Femur (tissue), 1 donor: Measurements from ENCODE around the gene IP6K2.
A peak's percentile ranks its signal among the peaks of the same experiment; 100 is the strongest.
"Not testable (repeated sequence)": the region's sequence is repeated elsewhere in the genome, so short reads cannot be mapped to it uniquely, and the experiment has no call there.

ENCODE experiments used
- DNase-seq: peaks from one replicate; pipeline ENCODE4 v3.0.0-alpha.2; 2017

IP6K2 gene

GRCh38 chr3:48716982-48717746, at the start of gene IP6K2:
TSS of gene IP6K2 (minus strand) at chr3:48717221. CDS start at chr3:48695291, 21,930 bp downstream.
- peak; percentile 99 for DNase-seq

- DNase-seq = no peak
These were observed 48.4 kb upstream of the IP6K2 start for GRCh38 chr3:48765376-48765775.

GRCh38 chr3:48762816-48763215, 45.8 kb upstream of the IP6K2 start:
- DNase-seq = no peak

GRCh38 chr3:48759991-48760540, 43.0 kb upstream of the IP6K2 start:
- not testable (repeated sequence) for DNase-seq

- DNase-seq = not testable (repeated sequence)
These were observed 42.5 kb upstream of the IP6K2 start for GRCh38 chr3:48759531-48759930.

GRCh38 chr3:48759071-48759470, 42.0 kb upstream of the IP6K2 start:
- no peak for DNase-seq

GRCh38 chr3:48756640-48757039, 39.6 kb upstream of the IP6K2 start:
- no peak for DNase-seq

GRCh38 chr3:48750856-48751255, 33.8 kb upstream of the IP6K2 start:
- no peak for DNase-seq

- DNase-seq = no peak
These were observed 31.7 kb upstream of the IP6K2 start for GRCh38 chr3:48748754-48749153.

- DNase-seq = peak; percentile 27
These were observed 30.7 kb upstream of the IP6K2 start for GRCh38 chr3:48747706-48748105.

GRCh38 chr3:48747015-48747615, 30.1 kb upstream of the IP6K2 start:
- DNase-seq = no peak

GRCh38 chr3:48743773-48744172, 26.8 kb upstream of the IP6K2 start:
- DNase-seq = no peak

GRCh38 chr3:48741226-48741625, 24.2 kb upstream of the IP6K2 start:
- not testable (repeated sequence) for DNase-seq

- DNase-seq = peak; percentile 78
These were observed 23.2 kb upstream of the IP6K2 start for GRCh38 chr3:48739955-48740823.

- no peak for DNase-seq
These were observed 22.6 kb upstream of the IP6K2 start for GRCh38 chr3:48739617-48739954.

GRCh38 chr3:48738926-48739616, 22.1 kb upstream of the IP6K2 start:
- no peak for DNase-seq

- DNase-seq = no peak
These were observed 21.1 kb upstream of the IP6K2 start for GRCh38 chr3:48738144-48738536.

GRCh38 chr3:48735075-48735767, 18.2 kb upstream of the IP6K2 start:
- DNase-seq = not testable (repeated sequence)

- DNase-seq = not testable (repeated sequence)
These were observed 17.5 kb upstream of the IP6K2 start for GRCh38 chr3:48734541-48734940.

- not testable (repeated sequence) for DNase-seq
These were observed 16.9 kb upstream of the IP6K2 start for GRCh38 chr3:48733752-48734518.

GRCh38 chr3:48727511-48727910, 10.5 kb upstream of the IP6K2 start:
- DNase-seq = no peak
